ENCODE data around the gene CEP41.

CEP41 gene

GRCh38 chr7:130367836-130368746, 72.7 kb downstream of the CEP41 start:
- no peak for TF ChIP-seq CTCF (IDR thresholded peaks at IDR 0.05; ENCODE audit: low read depth, low read length)
- no peak overlapping the region for H3K4me3 ChIP-seq (ENCODE audit: low read depth, low read length)

- TF ChIP-seq CTCF (IDR thresholded peaks at IDR 0.05; ENCODE audit: low read depth, low read length) = no peak
- H3K4me3 ChIP-seq (ENCODE audit: low read depth, low read length) = no peak overlapping the region
These were observed 73.6 kb downstream of the CEP41 start for GRCh38 chr7:130367088-130367755.

- TF ChIP-seq CTCF (IDR thresholded peaks at IDR 0.05; ENCODE audit: low read depth, low read length) = no peak
- no peak overlapping the region for H3K4me3 ChIP-seq (ENCODE audit: low read depth, low read length)
These were observed 74.3 kb downstream of the CEP41 start for GRCh38 chr7:130366564-130366963.

DNA sequence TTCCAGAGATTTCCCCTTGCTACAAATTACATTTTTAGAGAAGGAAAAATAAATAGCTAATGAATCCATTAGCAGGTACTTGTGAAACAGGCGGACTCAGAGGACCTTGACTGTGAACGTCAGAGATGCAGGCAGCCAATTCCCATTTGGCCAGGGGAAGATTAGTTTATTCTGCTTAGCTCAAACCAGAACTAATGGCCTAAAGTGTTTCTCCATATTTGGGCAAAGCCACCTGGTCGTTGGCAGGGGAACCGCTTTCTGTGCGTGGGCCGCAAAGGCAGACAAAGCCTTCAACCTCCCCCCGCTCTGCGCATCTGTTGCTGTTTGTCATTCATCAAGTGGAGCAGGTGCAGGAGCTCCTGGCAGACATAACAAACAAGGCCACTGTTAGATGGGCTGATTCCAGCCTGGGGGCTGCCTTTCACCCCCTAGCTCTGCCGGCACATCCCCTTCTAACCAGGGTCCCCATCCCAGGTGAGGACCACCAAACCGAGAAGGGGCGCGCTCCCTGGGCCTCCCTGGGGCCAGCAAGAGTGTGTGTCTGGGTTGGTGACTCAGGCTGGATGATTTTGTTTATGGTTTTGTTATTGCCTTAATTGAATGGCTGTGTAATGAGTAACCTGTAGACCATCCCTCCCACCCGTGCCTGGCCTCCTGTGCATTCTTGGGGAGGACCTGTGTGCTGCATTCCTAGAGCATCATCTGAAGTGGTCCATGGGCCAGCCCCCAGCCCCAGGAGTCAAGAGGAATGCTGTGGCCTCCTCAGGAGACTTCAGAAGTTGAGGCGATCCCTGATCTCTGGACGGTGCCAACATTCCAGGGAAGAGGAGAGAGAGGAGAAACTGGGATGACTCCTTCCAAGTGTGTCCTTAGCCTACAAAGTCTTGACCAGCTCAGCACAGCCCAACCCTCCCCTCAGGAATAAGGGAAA, 75.0 kb downstream of the CEP41 start:
- TF ChIP-seq CTCF (IDR thresholded peaks at IDR 0.05; ENCODE audit: low read depth, low read length) = no peak

GRCh38 chr7:130365088-130365487, 75.7 kb downstream of the CEP41 start:
- no peak for TF ChIP-seq CTCF (IDR thresholded peaks at IDR 0.05; ENCODE audit: low read depth, low read length)
- no peak overlapping the region for H3K4me3 ChIP-seq (ENCODE audit: low read depth, low read length)

More for the DNA sequence above, 75.0 kb downstream of the CEP41 start:
- no peak overlapping the region for H3K4me3 ChIP-seq (ENCODE audit: low read depth, low read length)

DNA sequence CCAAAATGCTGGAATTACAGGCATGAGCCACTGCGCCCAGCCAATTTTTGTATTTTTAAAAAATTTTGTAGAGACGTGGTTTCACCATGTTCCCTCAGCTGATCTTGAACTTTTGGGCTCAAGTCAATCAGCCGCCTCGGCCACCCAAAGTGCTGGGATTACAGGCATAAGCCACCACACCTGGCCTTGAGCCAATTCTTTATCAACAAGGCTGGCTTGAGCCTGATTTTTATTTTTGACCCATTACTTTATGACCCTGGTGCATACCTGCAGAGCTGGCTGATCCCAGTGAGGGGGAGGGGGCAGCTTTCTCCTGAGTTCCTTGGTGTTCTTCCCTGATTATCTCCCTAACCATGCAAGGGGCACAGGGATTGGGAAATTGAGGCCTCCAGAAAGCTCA, 76.4 kb downstream of the CEP41 start:
- H3K4me3 ChIP-seq (ENCODE audit: low read depth, low read length) = no peak overlapping the region
- TF ChIP-seq CTCF (IDR thresholded peaks at IDR 0.05; ENCODE audit: low read depth, low read length) = no peak

Data from WI38 (cell line).